Measurements from ENCODE around the gene RNU1-2.
"Not testable (repeated sequence)": the region's sequence is repeated elsewhere in the genome, so short reads cannot be mapped to it uniquely, and the experiment has no call there.

The RNU1-2 gene

GRCh38 chr1:16886860-16887605 is 8.7 kb upstream of the RNU1-2 start:
- DNase-seq (ENCODE audit: extremely low read depth in 1 of 2, low read depth in 1 of 2): no peak

GRCh38 chr1:16888860-16889816 is 6.6 kb upstream of the RNU1-2 start:
- DNase-seq (ENCODE audit: extremely low read depth in 1 of 2, low read depth in 1 of 2): peak; percentile 56 to 59

- DNase-seq (ENCODE audit: extremely low read depth in 1 of 2, low read depth in 1 of 2): not testable (repeated sequence)
Observed at GRCh38 chr1:16890539-16891021, 5.2 kb upstream of the RNU1-2 start.

GRCh38 chr1:16891057-16891456 is 4.7 kb upstream of the RNU1-2 start:
- DNase-seq (ENCODE audit: extremely low read depth in 1 of 2, low read depth in 1 of 2): not testable (repeated sequence)

GRCh38 chr1:16892978-16893525 is 2.7 kb upstream of the RNU1-2 start:
- DNase-seq (ENCODE audit: extremely low read depth in 1 of 2, low read depth in 1 of 2): not testable (repeated sequence)

- DNase-seq (ENCODE audit: extremely low read depth in 1 of 2, low read depth in 1 of 2): not testable (repeated sequence)
Observed at GRCh38 chr1:16893796-16894195, 2.0 kb upstream of the RNU1-2 start.

- not testable (repeated sequence) for DNase-seq (ENCODE audit: extremely low read depth in 1 of 2, low read depth in 1 of 2)
Observed at GRCh38 chr1:16894338-16894737, 1.4 kb upstream of the RNU1-2 start.

- not testable (repeated sequence) for DNase-seq (ENCODE audit: extremely low read depth in 1 of 2, low read depth in 1 of 2)
Observed at GRCh38 chr1:16895233-16895597, 565 bp upstream of the RNU1-2 start.

GRCh38 chr1:16896316-16897055 is 706 bp downstream of the RNU1-2 start:
- peak; percentile 62 to 64 for DNase-seq (ENCODE audit: extremely low read depth in 1 of 2, low read depth in 1 of 2)

- not testable (repeated sequence) for DNase-seq (ENCODE audit: extremely low read depth in 1 of 2, low read depth in 1 of 2)
Observed at GRCh38 chr1:16897653-16898052, 1.9 kb downstream of the RNU1-2 start.

GRCh38 chr1:16898298-16898697 is 2.5 kb downstream of the RNU1-2 start:
- DNase-seq (ENCODE audit: extremely low read depth in 1 of 2, low read depth in 1 of 2): not testable (repeated sequence)

GRCh38 chr1:16899020-16899419 is 3.2 kb downstream of the RNU1-2 start:
- DNase-seq (ENCODE audit: extremely low read depth in 1 of 2, low read depth in 1 of 2): not testable (repeated sequence)

- DNase-seq (ENCODE audit: extremely low read depth in 1 of 2, low read depth in 1 of 2): no peak
Observed at GRCh38 chr1:16900751-16901150, 5.0 kb downstream of the RNU1-2 start.

GRCh38 chr1:16901371-16901770 is 5.6 kb downstream of the RNU1-2 start:
- DNase-seq (ENCODE audit: extremely low read depth in 1 of 2, low read depth in 1 of 2): not testable (repeated sequence)

GRCh38 chr1:16903054-16903453 is 7.3 kb downstream of the RNU1-2 start:
- no peak for DNase-seq (ENCODE audit: extremely low read depth in 1 of 2, low read depth in 1 of 2)

GRCh38 chr1:16903458-16903796 is 7.6 kb downstream of the RNU1-2 start:
- no peak for DNase-seq (ENCODE audit: extremely low read depth in 1 of 2, low read depth in 1 of 2)

- DNase-seq (ENCODE audit: extremely low read depth in 1 of 2, low read depth in 1 of 2): peak; percentile 96 to 100
Observed at GRCh38 chr1:16904560-16905109, 8.9 kb downstream of the RNU1-2 start.

- peak in 1 of 2 donors; percentile 40 for DNase-seq (ENCODE audit: extremely low read depth in 1 of 2, low read depth in 1 of 2)
Observed at GRCh38 chr1:16905110-16905867, 9.5 kb downstream of the RNU1-2 start.

- no peak for DNase-seq (ENCODE audit: extremely low read depth in 1 of 2, low read depth in 1 of 2)
Observed at GRCh38 chr1:16905868-16906702, 10.3 kb downstream of the RNU1-2 start.
